Prostate gland (tissue), 2 donors: ENCODE results near the gene CX3CL1. TPM values are rescaled to one million over a fixed set of nuclear protein-coding genes. Genes with fewer than 3 reads are reported as not detected.
A peak's percentile ranks its signal among the peaks of the same experiment; 100 is the strongest.
"Not testable (repeated sequence)": the region's sequence is repeated elsewhere in the genome, so short reads cannot be mapped to it uniquely, and the experiment has no call there.

ENCODE experiments used
- DNase-seq: peaks from one replicate; pipeline ENCODE4 v3.0.0-alpha.2; 2019; ENCODE audit warnings: low spot score
- H3K27ac ChIP-seq, 2 donors: fragments of 200-600 bp; sonication (generic); 2 replicates each; pipeline ENCODE4 v1.5.1; 2017 to 2019
- H3K27me3 ChIP-seq: fragments of 200-600 bp; sonication (generic); replicated peaks from 2 replicates; pipeline ENCODE4 v1.5.1; 2019; ENCODE audit not compliant: insufficient read depth
- H3K36me3 ChIP-seq, 2 donors: fragments of 200-600 bp; sonication (generic); 1 replicate in 1 of 2; 2 replicates in 1 of 2; pipeline versions ENCODE4 v1.5.1 to v1.8.1; 2017 to 2019
- H3K4me1 ChIP-seq: fragments of 200-600 bp; sonication (generic); replicated peaks from 2 replicates; pipeline ENCODE4 v1.5.1; 2019
- H3K4me3 ChIP-seq, 2 donors: fragments of 200-600 bp; sonication (generic); 2 replicates each; pipeline ENCODE4 v1.5.1; 2017 to 2019
- H3K9me3 ChIP-seq: fragments of 200-600 bp; sonication (generic); 2 replicates; pipeline ENCODE4 v1.5.1; 2017
- CTCF ChIP-seq, 4 experiments: fragments of 200-600 bp in 2 of 4; fragments of 450-650 bp in 2 of 4; sonication (generic) in 2 of 4; IDR thresholded peaks; 1 replicate in 3 of 4; 2 replicates in 1 of 4; pipeline ENCODE4 v1.5.1; 2016 to 2019; ENCODE audit warnings: antibody characterized with exemption in 4 of 4, mild to moderate bottlenecking in 2 of 4, moderate library complexity in 2 of 4
- POLR2A ChIP-seq: fragments of 450-650 bp; IDR thresholded peaks from one replicate; pipeline ENCODE4 v1.6.1; 2016; ENCODE audit warnings: antibody characterized with exemption, mild to moderate bottlenecking
- POLR2AphosphoS5 ChIP-seq: sonication (generic); formaldehyde crosslinking; IDR thresholded peaks from one replicate; pipeline ENCODE4 v1.6.1; 2017; ENCODE audit warnings: antibody characterized with exemption
- WGBS: methylation state at CpG from one replicate; pipeline ENCODE4 v1.1.5; 2018; 5-methylcytosine and 5-hydroxymethylcytosine counted together
- intact Hi-C: fragments of 100-400 bp; cut with DNase I; formaldehyde crosslinking; loops from one replicate; pipeline ENCODE4 v1.14.2; 2022
- total RNA-seq, 2 donors: library from RNA; depleted of rRNA; stranded (reverse); fragments of >200 nt; gene quantifications; one replicate each; pipeline ENCODE4 v1.1.0, GENCODE V29; 2016

CX3CL1 gene
- total RNA-seq, 2 donors from 2014 or later: 30.2 to 52.6 TPM

- WGBS: 100% methylated on average over 1 of the region's 1 CpG
- Histone ChIP-seq H3K27ac (no peak overlapping the region), H3K4me3 (no peak overlapping the region), H3K4me1 (no peaks in the 10 kb centered on the region), H3K36me3 (no peaks in the 10 kb centered on the region), H3K27me3 (no peaks in the 10 kb centered on the region), H3K9me3 (no peaks in the 10 kb centered on the region)
- TF ChIP-seq CTCF (IDR thresholded peaks at IDR 0.05): no peak
- DNase-seq: no peak
- intact Hi-C loops: no loop called here
These were observed 38.9 kb upstream of the CX3CL1 start for GRCh38 chr16:57333402-57333801.

- Histone ChIP-seq H3K4me3 (no peak overlapping the region), H3K9me3 (no peaks in the 10 kb centered on the region), H3K27me3 (no peaks in the 10 kb centered on the region), H3K36me3 (no peaks in the 10 kb centered on the region), H3K27ac (no peak overlapping the region), H3K4me1 (no peaks in the 10 kb centered on the region)
- 90% methylated on average over 4 of the region's 4 CpGs for WGBS
- DNase-seq: no peak
- TF ChIP-seq CTCF (IDR thresholded peaks at IDR 0.05) (no peak), POLR2A (no peak), POLR2AphosphoS5 (no peak)
- intact Hi-C loops: no loop called here
These were observed 36.9 kb upstream of the CX3CL1 start for GRCh38 chr16:57335366-57335765.

GRCh38 chr16:57341062-57341440, 31.2 kb upstream of the CX3CL1 start:
- Histone ChIP-seq H3K4me3 (no peak overlapping the region), H3K27ac (peak overlapping the region; percentile 60 to 80), H3K27me3 (no peaks in the 10 kb centered on the region), H3K9me3 (no peaks in the 10 kb centered on the region), H3K4me1 (peaks cover 5% of the 10 kb centered on the region), H3K36me3 (no peaks in the 10 kb centered on the region)
- 51% methylated on average over 6 of the region's 6 CpGs for WGBS
- TF ChIP-seq POLR2A (no peak), CTCF (IDR thresholded peaks at IDR 0.05) (no peak), POLR2AphosphoS5 (no peak)
- intact Hi-C loops: no loop called here
- DNase-seq: no peak

- Histone ChIP-seq H3K27ac (peak overlapping the region; percentile 60 to 80), H3K36me3 (no peaks in the 10 kb centered on the region), H3K9me3 (no peaks in the 10 kb centered on the region), H3K4me1 (peaks cover 5% of the 10 kb centered on the region), H3K27me3 (no peaks in the 10 kb centered on the region), H3K4me3 (no peak overlapping the region)
- no peak for TF ChIP-seq CTCF (IDR thresholded peaks at IDR 0.05)
- peak; percentile 94 for TF ChIP-seq POLR2AphosphoS5
- 20% methylated on average over 8 of the region's 8 CpGs for WGBS
- intact Hi-C loops: no loop called here
- peak; percentile 95 for DNase-seq
These were observed 30.6 kb upstream of the CX3CL1 start for GRCh38 chr16:57341441-57342303.

- WGBS: 85% methylated on average over 9 of the region's 9 CpGs
These were observed 29.7 kb upstream of the CX3CL1 start for GRCh38 chr16:57342606-57343005.

More at GRCh38 chr16:57342606-57343005, 29.7 kb upstream of the CX3CL1 start:
- DNase-seq, H3K27me3 ChIP-seq, H3K4me3 ChIP-seq, H3K4me1 ChIP-seq, H3K9me3 ChIP-seq, H3K36me3 ChIP-seq, intact Hi-C loops: not testable (repeated sequence)
- H3K27ac ChIP-seq: peak overlapping the region; percentile 60 to 80
